ENCODE measurements around the gene RAB40C.

Gene RAB40C

GRCh38 chr16:633336-634050, 43.6 kb downstream of the RAB40C start:
- DNase-seq = no peak

DNA sequence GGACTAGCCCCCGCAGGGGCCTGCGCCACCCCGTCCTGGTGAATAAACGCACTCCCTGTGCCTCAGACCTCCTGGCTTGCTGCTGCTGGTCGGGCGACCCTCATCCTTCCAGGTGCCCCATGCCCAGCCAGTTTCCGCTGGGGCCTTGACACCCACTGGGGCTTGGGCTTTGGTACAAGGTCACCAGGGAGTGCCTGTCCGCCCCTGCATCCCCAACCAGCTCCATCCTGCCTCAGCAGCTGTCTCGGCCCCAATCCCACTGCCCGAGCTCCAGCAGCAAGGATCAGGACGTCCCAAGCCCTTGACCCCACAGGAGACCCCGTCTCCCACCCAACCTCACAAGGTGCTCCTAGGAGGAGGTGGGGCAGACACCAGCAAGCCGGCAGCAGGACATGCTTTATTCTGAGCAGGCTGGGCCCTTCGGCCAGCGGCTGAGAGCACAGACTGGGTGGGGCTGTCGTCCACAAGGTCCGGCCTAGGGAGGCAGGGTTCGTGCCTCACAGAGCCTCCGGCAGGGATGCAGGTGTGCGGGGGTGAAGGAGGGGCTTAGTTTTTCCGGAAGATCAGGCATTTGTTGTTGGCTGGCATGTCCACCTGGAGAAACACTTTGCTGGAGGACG, 44.3 kb downstream of the RAB40C start:
- DNase-seq = no peak

DNA sequence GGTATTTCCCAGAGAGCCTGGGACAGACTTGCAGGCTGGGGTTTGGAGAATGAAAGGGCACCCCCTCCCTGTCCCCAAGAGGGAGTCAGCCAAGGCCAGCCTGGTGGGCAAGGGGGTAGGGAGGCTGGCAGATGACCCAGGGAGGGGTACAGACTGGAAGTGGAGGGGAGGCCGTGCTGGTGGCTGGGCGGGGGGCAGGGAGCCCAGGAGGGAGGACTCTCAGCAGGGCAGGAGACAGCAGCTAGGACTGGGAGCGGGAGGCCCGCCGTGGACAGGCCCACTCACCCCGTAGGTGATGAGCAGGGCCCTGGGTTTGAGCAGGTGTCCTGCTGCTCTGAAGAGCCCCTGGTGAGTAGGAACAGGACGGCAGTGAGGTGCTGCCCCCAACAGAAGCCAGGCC, 45.1 kb downstream of the RAB40C start:
- no peak for DNase-seq

GRCh38 chr16:635573-636205, 45.8 kb downstream of the RAB40C start:
- DNase-seq = no peak

- peak; percentile 77 for DNase-seq
Observed at GRCh38 chr16:636206-637080, 46.6 kb downstream of the RAB40C start, which contains the start of gene METTL26. METTL26 (minus strand) TSS chr16:636305; CDS start chr16:636290, 15 bp downstream.

- peak; percentile 56 for DNase-seq
Observed at GRCh38 chr16:637081-638018, 47.5 kb downstream of the RAB40C start.

- DNase-seq = no peak
Observed at GRCh38 chr16:638034-638543, 48.2 kb downstream of the RAB40C start.

- no peak for DNase-seq
Observed at GRCh38 chr16:638836-639235, 49.0 kb downstream of the RAB40C start.

DNA sequence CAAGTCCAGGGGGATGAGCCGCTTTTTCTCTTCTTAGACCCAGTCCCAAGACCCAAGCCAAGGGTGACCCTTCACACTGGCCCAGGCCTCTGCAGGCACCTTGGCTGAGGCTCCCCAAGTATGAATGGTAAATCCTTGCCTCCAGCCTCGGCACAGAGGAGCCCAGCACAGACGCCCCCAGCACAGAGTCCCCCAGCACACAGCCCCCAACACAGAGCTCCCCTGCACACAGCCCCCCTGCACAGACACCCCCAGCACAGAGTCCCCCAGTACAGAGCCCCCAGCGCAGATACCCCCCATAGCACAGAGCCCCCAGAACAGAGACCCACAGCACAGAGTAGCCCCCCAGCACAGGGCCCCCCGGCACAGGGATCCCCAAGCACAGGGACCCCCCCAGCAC, 50.7 kb downstream of the RAB40C start:
- no peak for DNase-seq

DNA sequence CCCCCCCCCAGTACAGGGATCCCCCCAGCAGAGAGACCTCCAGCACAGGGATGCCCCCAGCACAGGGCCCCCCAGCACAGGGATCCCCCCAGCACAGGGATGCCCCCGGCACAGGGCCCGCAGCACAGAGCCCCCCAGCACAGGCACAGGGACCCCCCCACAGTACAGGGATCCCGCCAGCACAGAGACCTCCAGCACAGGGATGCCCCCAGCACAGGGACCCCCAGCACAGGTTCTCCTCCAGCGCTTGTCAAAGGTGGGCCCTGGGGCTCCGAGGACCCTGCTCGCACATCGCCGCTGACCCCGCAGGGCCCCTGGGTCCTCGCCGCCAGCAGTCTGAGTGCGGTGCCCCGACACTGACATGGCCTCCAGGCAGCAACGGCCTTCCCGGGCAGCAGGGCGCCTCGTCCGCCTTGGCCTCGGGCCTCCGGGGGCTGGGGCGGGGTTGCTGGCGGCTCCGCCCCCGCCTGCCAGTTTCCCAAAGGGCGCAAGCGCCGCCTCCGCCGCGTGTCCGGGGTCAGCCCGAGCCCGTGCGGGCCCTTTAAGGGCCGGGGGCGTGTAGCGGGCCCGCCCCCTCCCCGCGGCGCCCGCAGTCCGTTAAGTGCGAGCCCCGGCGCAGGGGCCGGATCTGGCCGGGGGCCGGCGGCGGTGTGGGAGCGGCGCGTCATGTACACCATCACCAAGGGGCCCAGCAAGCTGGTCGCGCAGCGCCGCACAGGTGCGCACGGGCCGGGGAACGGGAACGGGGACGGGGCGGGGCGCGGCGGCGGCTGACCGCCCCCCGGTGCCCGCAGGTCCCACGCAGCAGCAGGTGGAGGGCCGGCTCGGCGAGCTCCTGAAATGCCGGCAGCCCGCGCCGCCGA, 51.7 kb downstream of the RAB40C start, which contains the start of gene MCRIP2:
MCRIP2 (plus strand) TSS at position 503 of the 863 bp plus-strand sequence; CDS start at position 667, 164 bp downstream.
- DNase-seq = no peak

GRCh38 chr16:642189-643049, 52.6 kb downstream of the RAB40C start:
- no peak for DNase-seq

- no peak for DNase-seq
Observed at GRCh38 chr16:643050-643368, 53.1 kb downstream of the RAB40C start.

- DNase-seq = no peak
Observed at GRCh38 chr16:644556-644955, 54.7 kb downstream of the RAB40C start.

- DNase-seq = no peak
Observed at GRCh38 chr16:645852-646678, 56.2 kb downstream of the RAB40C start.

DNA sequence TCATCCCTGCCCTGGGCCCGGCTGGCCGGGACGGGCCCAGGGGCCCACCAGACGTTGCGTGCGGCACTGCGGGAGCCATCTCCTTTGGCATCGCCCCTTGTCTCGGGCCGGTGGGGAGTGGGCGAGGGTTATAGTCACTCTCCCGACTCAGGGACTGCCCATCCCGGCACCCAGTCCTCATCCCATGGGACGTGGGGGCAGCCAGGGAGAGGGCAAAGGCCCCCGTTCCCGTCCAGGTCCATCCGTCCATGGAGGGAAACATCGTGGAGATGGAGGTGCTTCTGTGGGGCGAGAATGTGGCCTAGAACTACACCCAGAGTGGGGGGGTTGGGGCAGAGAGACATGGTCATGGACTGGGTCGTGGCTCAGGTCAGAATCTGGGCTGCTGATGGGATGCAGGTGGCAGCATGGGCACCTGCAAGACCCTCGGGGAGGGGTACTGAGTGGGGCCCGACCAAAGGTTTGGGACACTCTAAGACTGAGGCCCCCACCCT, 56.9 kb downstream of the RAB40C start:
- no peak for DNase-seq

- DNase-seq = no peak
Observed at GRCh38 chr16:647173-647902, 57.5 kb downstream of the RAB40C start.

GRCh38 chr16:648071-648780, 58.4 kb downstream of the RAB40C start:
- DNase-seq = no peak

All from NCI-H187 treated with DMSO at 0.1 percent for 48 hours (cell line).